HAP-1 (cell line): ENCODE data around the gene BHLHE40.

Source experiments
- DNase-seq, 2 experiments: peaks; one replicate each; pipeline ENCODE4 v3.0.0-alpha.2; 2016 to 2020; ENCODE audit warnings: low spot score in 2 of 2
- H3K27me3 ChIP-seq: fragments of 250-450 bp; sonication (Bioruptor Pico); 2 replicates; pipeline ENCODE4 v1.5.1; 2020; ENCODE audit warnings: low read depth, mild to moderate bottlenecking, moderate library complexity
- H3K36me3 ChIP-seq: fragments of 250-450 bp; sonication (Bioruptor Pico); replicated peaks from 2 replicates; pipeline ENCODE4 v1.5.1; 2020; ENCODE audit warnings: mild to moderate bottlenecking
- H3K4me1 ChIP-seq: fragments of 250-450 bp; sonication (Bioruptor Pico); 2 replicates; pipeline ENCODE4 v1.5.1; 2020; ENCODE audit warnings: mild to moderate bottlenecking
- H3K4me3 ChIP-seq: fragments of 250-450 bp; sonication (Bioruptor Pico); 2 replicates; pipeline ENCODE4 v1.5.1; 2020; ENCODE audit warnings: mild to moderate bottlenecking, moderate library complexity
- H3K9me3 ChIP-seq: fragments of 250-450 bp; sonication (Bioruptor Pico); 2 replicates; pipeline ENCODE4 v1.5.1; 2020; ENCODE audit warnings: mild to moderate bottlenecking, moderate library complexity
- in situ Hi-C: fragments of 300-500 bp; cut with MboI; formaldehyde crosslinking; loops from 3 replicates; pipeline ENCODE4 v1.14.3; 2020; ENCODE audit warnings: low sequenced_read_pairs, inconsistent platforms, mixed read lengths

Gene BHLHE40

GRCh38 chr3:4993276-4994143, 14.3 kb downstream of the BHLHE40 start:
- H3K27me3 ChIP-seq: no peaks in the 10 kb centered on the region
- no peaks in the 10 kb centered on the region for H3K9me3 ChIP-seq
- H3K36me3 ChIP-seq: no peaks in the 10 kb centered on the region
- no peak overlapping the region for H3K4me3 ChIP-seq
- in situ Hi-C loops: loop anchor here (25.0 kb wide), 1 partner anchor 681 kb away; the partner anchor contains the start of gene SETMAR
- H3K4me1 ChIP-seq: peaks cover under 1% of the 10 kb centered on the region; the same call in 1 of the 2 replicates
- DNase-seq: no peak

- Histone ChIP-seq H3K36me3 (no peaks in the 10 kb centered on the region), H3K27me3 (no peaks in the 10 kb centered on the region), H3K4me1 (peaks cover 8% of the 10 kb centered on the region), H3K4me3 (no peak overlapping the region), H3K9me3 (no peaks in the 10 kb centered on the region)
- no peak for DNase-seq
- in situ Hi-C loops: loop anchor here (25.0 kb wide), 1 partner anchor 682 kb away; the partner anchor contains the start of gene SETMAR
These were observed 15.0 kb downstream of the BHLHE40 start for GRCh38 chr3:4994144-4994730.

GRCh38 chr3:4994823-4995499, 15.7 kb downstream of the BHLHE40 start:
- no peaks in the 10 kb centered on the region for H3K36me3 ChIP-seq
- H3K4me1 ChIP-seq: peaks cover 15% of the 10 kb centered on the region
- DNase-seq: no peak
- no peak overlapping the region for H3K4me3 ChIP-seq
- H3K27me3 ChIP-seq: no peaks in the 10 kb centered on the region
- H3K9me3 ChIP-seq: no peaks in the 10 kb centered on the region
- in situ Hi-C loops: loop anchor here (25.0 kb wide), 1 partner anchor 683 kb away; the partner anchor contains the start of gene SETMAR

- Histone ChIP-seq H3K9me3 (no peaks in the 10 kb centered on the region), H3K4me3 (no peak overlapping the region), H3K4me1 (peaks cover 21% of the 10 kb centered on the region), H3K27me3 (no peaks in the 10 kb centered on the region), H3K36me3 (no peaks in the 10 kb centered on the region)
- peak in 1 of 2 experiments; percentile 4 for DNase-seq
- in situ Hi-C loops: loop anchor here (25.0 kb wide), 1 partner anchor 683 kb away; the partner anchor contains the start of gene SETMAR
These were observed 16.3 kb downstream of the BHLHE40 start for GRCh38 chr3:4995500-4996053.

- DNase-seq: peak in 1 of 2 experiments; percentile 0
- Histone ChIP-seq H3K36me3 (no peaks in the 10 kb centered on the region), H3K27me3 (no peaks in the 10 kb centered on the region), H3K4me3 (no peak overlapping the region), H3K4me1 (peaks cover 24% of the 10 kb centered on the region), H3K9me3 (no peaks in the 10 kb centered on the region)
- in situ Hi-C loops: loop anchor here (25.0 kb wide), 1 partner anchor 684 kb away; the partner anchor contains the start of gene SETMAR
These were observed 17.1 kb downstream of the BHLHE40 start for GRCh38 chr3:4996223-4996765.

GRCh38 chr3:4996771-4997291, 17.6 kb downstream of the BHLHE40 start:
- DNase-seq: no peak
- H3K4me3 ChIP-seq: no peak overlapping the region
- no peaks in the 10 kb centered on the region for H3K9me3 ChIP-seq
- no peaks in the 10 kb centered on the region for H3K36me3 ChIP-seq
- no peaks in the 10 kb centered on the region for H3K27me3 ChIP-seq
- peaks cover 24% of the 10 kb centered on the region for H3K4me1 ChIP-seq
- in situ Hi-C loops: loop anchor here (25.0 kb wide), 1 partner anchor 685 kb away; the partner anchor contains the start of gene SETMAR

DNA sequence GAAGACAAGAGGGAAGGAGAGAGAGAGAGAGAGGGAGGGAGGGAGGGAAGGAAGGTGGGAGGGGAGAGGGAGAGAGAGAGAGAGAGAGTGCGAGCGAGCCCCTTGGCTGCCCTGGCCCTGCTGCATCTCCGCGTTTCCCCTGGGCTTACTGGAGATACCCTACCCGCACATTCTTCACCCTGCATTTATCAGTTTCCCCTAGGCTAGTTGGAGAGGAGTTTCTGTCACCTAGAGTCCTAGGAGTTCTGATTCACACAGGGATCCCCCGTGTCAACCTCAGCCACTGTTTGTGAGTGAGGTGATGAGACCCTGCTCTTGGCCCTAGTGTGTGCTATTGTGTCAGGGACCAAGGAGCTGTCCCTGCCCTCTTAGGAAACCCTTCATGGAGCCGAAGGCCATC, 18.7 kb downstream of the BHLHE40 start:
- no peaks in the 10 kb centered on the region for H3K36me3 ChIP-seq
- H3K9me3 ChIP-seq: no peaks in the 10 kb centered on the region
- peaks cover 30% of the 10 kb centered on the region for H3K4me1 ChIP-seq
- in situ Hi-C loops: loop anchor here (25.0 kb wide), 1 partner anchor 686 kb away; the partner anchor contains the start of gene SETMAR
- no peak for DNase-seq
- no peaks in the 10 kb centered on the region for H3K27me3 ChIP-seq
- no peak overlapping the region for H3K4me3 ChIP-seq

GRCh38 chr3:4999531-5000184, 20.4 kb downstream of the BHLHE40 start:
- H3K9me3 ChIP-seq: no peaks in the 10 kb centered on the region
- no peaks in the 10 kb centered on the region for H3K36me3 ChIP-seq
- DNase-seq: peak; percentile 55 to 88
- no peaks in the 10 kb centered on the region for H3K27me3 ChIP-seq
- peaks cover 31% of the 10 kb centered on the region for H3K4me1 ChIP-seq
- in situ Hi-C loops: loop anchor here (25.0 kb wide), 1 partner anchor 687 kb away; the partner anchor contains the start of gene SETMAR
- no peak overlapping the region for H3K4me3 ChIP-seq

DNA sequence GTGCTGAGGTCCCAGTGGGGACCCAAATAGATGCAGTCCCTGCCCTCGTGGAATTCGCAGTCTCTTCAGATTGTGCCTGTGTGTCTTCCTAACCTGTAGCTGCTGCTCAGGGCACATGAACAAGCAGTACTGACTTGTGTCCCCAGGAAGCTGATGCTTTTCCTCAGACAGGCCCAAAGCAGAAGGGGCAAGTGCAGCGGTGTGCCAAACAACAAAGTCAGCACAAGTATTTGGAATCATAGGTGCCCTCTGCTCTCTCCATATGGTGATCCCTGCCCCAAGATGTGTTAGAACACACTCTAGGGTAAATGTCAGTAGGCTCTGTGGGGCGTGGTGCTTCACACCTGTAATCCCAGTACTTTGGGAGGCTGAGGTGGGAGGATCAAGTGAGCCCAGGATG, 21.9 kb downstream of the BHLHE40 start:
- no peak for DNase-seq
- in situ Hi-C loops: no loop called here
- no peaks in the 10 kb centered on the region for H3K27me3 ChIP-seq

GRCh38 chr3:5001805-5002173, 22.6 kb downstream of the BHLHE40 start:
- in situ Hi-C loops: no loop called here
- H3K36me3 ChIP-seq: no peaks in the 10 kb centered on the region
- peaks cover 31% of the 10 kb centered on the region for H3K4me1 ChIP-seq
- H3K4me3 ChIP-seq: no peak overlapping the region
- no peaks in the 10 kb centered on the region for H3K27me3 ChIP-seq
- no peak for DNase-seq
- no peaks in the 10 kb centered on the region for H3K9me3 ChIP-seq

More for the DNA sequence above, 21.9 kb downstream of the BHLHE40 start:
- Histone ChIP-seq H3K4me3 (no peak overlapping the region), H3K9me3 (no peaks in the 10 kb centered on the region), H3K36me3 (no peaks in the 10 kb centered on the region), H3K4me1 (peaks cover 31% of the 10 kb centered on the region)

- DNase-seq: peak in 1 of 2 experiments; percentile 54
- peaks cover 31% of the 10 kb centered on the region for H3K4me1 ChIP-seq
- no peak overlapping the region for H3K4me3 ChIP-seq
- H3K27me3 ChIP-seq: no peaks in the 10 kb centered on the region
- H3K36me3 ChIP-seq: no peaks in the 10 kb centered on the region
- in situ Hi-C loops: no loop called here
- no peaks in the 10 kb centered on the region for H3K9me3 ChIP-seq
These were observed 23.1 kb downstream of the BHLHE40 start for GRCh38 chr3:5002174-5002870.

DNA sequence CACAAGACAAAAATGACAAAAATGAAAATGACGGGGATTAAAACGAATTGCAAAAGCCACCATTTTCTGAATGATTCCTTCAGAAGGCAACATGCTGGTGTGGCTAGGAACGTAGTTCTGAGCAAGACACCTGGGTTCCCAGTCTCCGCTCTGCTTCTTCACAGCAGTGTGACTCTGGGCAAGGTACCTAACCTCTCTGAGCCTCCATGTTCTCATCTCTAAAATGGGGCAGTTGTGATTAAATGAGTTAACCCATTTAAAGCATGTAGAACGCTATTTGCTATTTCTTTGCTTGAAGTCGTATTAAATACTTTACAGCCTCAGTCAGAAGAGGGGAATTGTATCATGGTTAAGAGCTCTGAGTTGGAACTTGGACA, 23.6 kb downstream of the BHLHE40 start:
- Histone ChIP-seq H3K4me1 (peaks cover 31% of the 10 kb centered on the region), H3K4me3 (no peak overlapping the region), H3K27me3 (no peaks in the 10 kb centered on the region), H3K36me3 (no peaks in the 10 kb centered on the region), H3K9me3 (no peaks in the 10 kb centered on the region)
- in situ Hi-C loops: no loop called here
- no peak for DNase-seq
